Bone marrow (tissue), 2 donors: ENCODE measurements around the gene ERCC2.

Experiments
- DNase-seq, 2 donors: peaks; one replicate each; lab custom pipeline; 2025; lab: John Stamatoyannopoulos, UW

Gene ERCC2

DNA sequence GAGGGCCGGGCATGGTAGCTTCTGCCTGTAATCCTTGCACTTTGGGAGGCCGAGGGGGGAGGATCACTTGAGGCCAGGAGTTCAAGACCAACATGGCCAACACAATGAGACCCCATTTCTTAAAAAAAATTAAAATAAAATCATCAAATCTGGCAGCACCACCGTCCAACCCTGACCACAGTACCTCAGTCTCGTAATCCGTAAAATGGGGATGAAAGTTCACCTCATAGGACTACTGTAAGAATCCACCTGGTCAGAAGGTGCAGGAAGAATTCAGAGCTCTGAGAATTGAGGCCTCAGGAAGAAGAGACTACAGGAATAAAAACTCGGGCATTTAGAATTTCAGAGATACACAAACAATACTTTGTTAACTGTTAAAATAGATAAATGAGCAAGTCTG is 31.4 kb upstream of the ERCC2 start:
- DNase-seq, result no peak

DNA sequence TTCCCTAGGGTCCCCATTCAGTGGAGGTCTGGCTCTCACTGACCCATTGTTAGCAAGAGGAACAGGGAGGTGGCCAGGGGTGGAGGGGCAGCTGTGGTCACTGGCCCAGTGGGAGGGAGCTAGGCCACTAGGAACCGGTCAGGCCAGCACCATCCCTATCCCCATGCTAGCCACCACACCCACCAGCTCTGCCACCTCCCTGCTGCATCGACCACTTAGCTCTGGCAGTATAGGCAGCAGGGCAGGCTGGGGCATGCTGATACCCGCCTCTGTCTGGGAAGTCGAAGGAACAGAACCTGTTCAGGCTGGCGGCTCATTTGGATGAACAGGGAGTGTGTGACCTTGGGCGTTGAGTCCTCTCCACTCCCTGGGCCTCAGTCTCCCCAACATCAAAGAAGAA is 29.8 kb upstream of the ERCC2 start:
- DNase-seq, result no peak

DNA sequence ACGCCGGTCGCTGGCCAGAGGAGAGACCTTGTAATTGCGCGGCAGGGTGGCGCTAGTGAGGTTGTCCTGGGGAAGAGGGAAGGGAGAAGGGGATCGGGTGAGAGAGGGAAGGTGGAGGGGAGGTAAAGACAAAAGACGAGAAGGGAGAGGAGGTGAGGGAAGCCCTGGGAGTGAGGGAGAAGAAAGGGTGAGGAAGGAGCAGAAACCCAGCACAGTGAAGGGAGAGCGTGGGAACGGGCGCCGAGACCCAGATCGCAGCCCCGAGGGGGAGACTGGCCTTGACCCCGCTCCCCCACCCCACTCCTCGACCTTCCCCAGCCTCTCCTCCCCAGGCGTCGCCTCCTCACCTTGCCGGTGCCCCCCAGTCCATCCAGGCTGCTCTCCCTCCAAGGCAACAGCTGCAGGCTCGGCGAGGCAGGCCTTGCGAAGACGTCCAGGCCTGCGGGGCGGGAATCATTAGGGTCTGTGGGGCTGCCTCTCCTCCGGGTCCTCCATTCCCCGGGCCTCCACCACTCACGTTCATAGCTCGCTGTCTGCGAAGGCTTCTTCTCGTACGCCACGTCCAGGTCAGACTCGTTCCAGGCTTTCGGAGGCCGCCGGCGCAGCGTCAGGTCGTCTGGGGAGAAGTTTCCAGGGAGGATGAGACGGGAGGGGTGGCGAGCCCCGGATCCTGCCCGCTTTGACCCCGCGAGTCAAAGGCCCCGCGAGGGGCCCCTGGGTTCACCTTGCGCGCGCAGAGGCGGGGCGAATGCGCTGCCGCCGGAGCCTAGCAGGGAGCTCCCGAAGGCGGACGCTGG is 25.6 kb upstream of the ERCC2 start:
- no peak for DNase-seq

DNA sequence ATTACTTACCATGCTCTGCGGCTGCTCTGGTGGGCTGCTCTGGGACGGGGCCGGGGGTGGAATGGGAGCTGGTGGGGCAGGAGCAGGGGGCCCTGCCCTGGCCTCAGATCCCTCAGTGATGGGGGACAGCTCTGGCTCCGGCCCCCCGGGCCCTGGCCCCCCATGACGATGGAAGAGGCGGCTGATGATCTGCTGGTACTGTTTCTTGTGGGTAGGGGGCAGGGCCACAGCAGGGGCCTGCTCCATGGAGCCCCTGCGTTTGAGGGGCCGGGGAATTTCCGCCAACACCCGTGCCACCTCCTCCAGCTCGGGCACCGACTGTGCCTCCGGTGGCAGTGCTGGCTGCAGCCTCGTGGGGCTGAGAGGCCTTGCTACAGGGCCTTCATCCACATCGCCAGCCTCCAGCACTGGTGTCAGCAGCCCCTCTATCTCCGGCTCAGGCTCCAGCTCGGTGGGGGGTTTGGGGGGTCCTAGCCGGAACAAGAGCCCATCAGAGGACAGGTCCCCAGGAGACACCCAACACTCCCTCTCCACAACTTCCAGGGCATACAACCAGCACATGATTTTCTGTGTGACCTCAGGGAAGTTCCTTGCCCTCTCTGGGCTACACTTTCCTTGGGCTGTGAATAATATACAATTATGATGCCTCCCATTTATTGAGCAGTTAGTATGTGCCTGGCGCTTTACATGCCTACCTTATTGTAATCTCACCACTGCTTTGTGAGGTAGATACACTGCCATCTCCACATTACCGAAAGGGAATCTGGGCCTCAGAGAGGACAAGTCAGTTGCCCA is 21.7 kb upstream of the ERCC2 start:
- DNase-seq, result no peak

DNA sequence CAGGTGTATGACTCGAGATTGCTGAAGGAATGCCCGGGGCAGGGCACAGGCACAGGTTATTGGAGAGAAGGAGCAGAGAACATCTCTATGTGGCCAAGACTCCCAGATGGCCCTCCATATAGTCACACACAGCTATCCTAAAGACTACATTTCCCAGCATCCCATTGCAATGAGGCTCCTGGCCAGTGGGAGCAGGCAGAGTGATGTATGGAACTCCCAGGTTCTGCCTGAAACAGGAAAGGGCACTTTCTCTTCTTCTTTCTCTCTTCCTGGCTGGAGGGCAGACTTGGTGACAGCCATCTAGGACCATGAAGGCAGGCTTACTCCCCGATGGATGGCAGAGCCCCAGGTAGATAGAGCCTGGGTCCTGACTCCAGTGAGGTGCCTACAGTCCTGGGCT is 21.0 kb upstream of the ERCC2 start:
- no peak for DNase-seq

DNA sequence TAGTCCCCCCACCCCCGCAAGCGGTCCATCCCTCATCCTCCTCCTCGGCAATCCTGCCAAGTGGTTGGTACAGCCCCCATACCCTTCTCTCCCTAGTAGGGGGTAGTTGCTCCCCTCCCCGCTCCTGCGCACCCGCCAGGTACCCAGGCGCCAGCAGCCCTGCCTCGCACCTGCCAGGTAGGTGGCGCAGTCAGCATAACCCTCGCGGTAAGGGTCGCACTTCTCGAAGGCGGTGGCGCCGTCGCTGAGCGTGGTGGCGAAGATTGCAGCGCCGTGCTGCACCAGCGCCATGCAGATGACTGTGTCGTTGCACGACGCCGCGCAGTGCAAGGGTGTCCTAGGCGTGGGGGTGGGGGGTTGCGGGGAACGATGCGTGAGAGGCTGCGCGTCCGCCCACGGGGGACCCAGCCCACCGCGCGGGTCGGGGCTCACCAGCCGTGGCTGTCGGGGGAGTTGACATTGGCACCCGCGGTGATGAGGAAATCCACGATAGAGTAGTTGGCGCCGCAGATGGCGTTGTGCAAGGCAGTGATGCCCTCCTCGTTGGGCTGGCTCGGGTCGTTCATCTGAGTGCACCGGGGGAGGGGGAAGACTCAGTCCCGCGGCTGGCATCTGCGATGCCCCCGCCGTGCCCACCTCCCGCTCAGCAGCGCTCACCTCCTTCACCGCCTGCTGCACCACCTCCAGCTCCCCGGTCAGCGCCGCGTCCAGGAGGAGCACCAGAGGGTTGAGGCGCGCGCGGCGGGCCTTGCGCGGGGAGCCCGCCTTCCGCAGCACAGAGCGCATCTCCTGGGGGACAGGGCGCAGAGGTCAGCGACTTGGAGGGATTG is 15.2 kb upstream of the ERCC2 start:
- DNase-seq, result no peak

DNA sequence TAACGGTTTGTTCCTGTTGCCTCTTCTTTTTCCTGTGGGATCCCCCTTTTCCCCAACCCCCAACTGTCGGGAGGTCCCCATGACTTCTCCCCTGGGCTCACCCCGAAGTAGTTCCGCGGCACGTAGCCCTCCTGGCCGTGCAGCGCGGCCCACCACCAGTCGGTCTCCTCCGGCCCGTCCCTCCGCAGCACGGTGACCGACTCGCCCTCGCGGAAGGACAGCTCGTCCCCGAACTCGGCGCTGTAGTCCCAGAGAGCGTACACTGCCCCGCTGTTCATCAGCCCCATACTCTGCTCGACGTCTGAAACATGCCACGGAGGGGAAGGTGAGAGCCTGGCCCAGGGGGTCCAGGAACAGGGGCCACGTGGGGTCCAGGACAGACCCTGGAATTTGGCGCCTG is 12.1 kb upstream of the ERCC2 start:
- no peak for DNase-seq

DNA sequence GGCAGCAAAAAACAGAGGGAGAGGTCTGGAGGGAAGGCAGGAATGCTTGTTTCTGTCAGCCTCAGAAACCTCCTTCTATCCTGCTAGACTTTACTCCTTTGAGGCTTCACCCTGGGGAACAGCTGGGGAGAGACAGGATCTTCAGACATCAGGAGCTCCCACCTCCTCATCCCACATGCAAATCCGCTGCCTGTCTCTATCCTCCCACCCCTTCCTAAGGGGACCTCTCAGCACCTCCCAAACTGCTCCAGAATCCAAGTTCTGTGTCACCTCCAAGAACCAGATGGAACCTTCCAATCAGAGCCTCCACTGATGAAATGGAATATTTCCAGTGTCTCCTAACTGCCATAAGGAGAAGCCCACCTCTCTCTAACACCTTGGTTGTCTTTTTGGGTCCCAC is 9.7 kb upstream of the ERCC2 start:
- no peak for DNase-seq

DNA sequence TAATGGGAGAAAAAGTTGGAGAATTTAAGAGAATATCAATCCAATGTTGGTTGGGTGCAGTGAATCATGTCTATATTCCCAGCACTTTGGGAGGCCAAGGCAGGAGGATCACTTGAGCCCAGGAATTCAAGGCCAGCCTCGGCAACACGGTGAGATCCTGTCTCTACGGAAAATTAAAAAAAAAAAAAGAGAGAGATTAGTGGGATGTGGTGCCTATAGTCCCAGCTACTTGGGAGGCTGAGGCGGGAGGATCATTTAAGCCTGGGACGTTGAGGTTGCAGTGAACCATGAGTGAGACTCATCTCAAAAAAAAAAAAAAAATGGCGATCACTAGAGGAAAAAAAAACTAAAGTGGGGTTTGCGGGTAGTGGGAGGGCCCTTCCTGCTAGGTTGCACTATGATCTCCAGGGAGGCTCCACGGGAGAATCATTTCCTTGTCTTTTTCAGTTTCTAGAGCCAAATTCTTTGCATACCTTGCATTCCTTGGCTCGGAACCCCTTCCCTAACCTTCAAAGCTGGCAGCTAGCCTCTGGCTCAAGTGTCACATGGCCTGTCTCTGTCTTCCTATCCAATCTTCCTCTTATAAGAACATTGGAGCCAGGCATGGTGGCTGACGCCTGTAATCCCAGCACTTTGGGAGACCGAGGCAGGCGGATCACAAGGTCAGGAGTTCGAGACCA is 5.8 kb upstream of the ERCC2 start:
- DNase-seq, result no peak

DNA sequence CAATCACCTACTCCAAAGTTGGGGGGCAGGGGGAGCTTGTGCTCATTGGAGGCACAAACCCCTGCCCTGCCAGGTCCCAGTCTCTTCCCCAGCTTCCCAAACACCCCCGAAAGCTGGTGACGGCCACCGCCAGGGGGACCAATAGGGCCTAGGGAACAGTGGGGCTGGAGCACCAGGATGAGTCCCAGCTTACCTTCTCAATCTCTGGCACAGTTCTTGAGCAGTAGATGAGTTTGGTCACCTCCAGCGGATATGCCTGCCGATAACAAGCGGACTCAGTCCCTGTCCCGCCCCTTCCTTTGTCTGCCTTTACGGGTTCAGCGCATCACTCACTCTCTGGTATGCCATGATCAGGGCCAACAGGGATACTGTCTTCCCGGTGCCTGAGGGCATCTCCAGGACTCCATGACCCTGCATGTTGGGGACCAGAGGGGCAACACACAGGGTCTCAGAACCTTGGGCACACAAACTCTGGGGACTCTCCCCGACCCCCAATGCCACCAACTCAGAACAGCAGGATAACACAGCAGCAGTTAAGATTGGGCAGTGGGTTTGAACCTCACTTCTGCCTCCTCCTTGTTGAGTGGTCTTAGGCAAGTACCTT is 1.5 kb downstream of the ERCC2 start:
- no peak for DNase-seq

DNA sequence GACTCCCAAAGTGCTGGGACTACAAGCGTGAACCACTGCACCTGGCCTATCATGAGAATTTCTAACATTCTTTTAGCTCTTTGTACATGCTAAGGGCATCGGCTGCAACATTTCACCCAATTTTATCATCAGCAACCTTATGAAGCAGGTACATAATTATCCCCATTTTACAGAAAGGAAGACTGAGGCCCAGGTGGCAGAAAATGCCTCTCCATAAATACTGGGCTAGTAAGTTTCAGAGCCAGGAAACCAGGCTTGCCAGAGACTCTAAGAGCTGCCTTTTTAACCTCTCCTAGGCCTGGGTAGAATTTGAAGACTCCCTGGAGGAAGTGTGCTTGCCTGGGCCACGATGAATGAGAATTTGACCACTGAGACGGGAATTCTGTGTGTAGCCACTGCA is 2.2 kb downstream of the ERCC2 start:
- DNase-seq, result no peak

DNA sequence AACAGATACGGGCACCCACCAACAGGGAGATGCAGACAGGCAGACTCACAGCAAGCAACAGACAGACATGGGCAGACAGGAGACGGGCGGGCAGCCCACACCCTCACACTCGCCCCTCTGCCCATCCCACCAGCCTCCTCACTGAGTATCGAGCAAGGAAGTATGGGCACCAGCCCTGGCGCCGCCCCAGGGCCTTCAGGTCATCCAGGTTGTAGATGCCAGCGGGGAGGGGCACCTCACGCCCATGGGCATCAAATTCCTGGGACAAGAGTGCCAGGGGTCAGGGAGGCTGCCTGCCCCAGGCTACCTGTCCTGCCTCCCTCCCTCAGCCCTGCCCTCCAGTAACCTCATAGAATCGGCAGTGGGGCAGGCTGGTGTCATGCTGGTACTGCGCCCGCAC is 5.7 kb downstream of the ERCC2 start:
- no peak for DNase-seq

DNA sequence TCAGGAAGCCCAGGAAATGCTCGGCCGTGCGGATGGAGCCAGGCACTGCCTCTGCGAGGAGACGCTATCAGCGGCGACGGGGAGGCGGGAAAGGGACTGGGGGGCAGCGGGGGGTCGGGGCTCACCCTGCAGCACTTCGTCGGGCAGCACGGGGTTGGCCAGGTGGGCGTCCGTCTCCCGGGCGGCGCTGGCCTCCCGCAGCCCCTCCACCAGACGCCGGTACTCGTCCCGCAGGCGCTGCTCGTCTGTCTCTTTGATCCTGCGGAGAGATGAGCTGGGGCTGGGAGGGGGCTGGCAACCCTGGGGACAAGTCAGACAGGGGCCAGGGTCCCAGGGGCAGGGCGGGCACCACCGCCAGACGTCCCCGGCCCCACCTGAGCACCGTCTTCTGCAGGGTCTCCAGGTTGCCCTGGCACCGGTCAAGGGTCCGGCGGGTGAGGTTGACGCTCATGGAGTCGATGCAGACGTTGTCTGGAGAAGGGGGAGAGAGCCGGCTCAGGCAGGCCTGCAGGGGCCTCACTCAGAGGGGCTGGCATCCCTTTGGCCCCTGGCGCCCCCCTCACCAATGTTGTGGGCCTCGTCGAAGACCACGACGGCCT is 6.4 kb downstream of the ERCC2 start:
- DNase-seq, result no peak

DNA sequence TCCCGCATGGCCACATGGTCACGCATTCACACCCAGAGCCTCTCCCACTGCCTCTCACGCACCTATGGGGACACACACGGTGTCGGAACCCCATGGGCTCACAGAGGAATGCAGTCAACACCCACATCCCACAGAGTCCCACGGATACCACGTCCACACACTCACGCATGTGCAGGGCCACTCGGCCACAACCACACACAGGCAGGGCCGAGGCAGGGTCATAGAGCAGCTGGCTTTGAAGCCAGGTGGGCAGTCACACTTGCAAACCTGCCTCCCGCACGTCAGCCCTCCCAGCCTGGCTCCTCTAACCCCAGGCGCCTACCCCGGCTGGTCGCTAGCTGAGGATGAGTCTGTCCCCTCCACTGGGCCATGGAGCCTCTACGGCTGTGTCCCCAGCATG is 8.1 kb downstream of the ERCC2 start:
- no peak for DNase-seq

DNA sequence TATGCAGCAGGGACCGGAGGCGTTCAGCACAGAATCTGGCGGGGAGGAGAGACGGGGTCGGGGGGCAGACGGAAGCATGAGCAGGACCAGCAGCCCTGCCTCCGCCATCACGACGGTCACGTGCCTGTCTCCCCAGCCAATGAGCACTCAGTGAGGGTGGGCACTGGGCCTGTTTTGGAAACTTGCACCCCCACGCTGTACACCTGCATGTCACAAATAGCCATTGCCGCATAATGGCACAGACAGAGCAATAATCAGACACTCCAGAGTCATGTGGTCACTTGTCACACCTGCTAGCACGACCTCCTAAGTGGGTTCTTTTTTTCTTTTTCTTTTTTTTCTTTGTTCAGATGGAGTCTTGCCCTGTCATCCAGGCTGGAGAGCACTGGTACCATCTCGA is 8.8 kb downstream of the ERCC2 start:
- DNase-seq, result no peak

DNA sequence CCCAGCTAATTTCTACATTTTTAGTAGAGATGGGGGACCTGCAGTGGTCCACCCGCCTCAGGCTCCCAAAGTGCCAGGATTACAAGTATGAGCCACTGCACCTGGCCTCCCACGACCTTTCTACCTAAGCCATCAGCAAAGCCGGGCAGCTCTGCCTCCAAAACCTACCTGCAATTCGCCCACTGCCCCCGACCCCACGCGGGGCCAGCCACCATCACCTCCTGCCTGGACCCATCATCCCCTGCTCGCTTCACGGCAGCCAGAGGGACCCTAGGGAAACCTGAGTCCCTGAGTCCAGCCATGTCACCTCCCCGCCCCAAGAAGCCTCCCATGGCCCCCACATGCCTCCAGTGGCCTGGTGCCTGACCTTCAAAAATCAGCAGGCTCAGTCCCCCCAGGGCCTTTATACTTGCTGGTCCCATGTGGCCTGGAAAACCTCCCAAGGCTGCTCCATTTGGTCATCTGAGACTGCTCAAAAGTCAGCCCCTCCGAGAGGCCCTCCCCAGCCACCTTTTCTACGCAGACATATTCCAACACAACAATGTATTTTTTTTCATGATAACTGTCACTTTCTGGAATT is 12.1 kb downstream of the ERCC2 start:
- no peak for DNase-seq

DNA sequence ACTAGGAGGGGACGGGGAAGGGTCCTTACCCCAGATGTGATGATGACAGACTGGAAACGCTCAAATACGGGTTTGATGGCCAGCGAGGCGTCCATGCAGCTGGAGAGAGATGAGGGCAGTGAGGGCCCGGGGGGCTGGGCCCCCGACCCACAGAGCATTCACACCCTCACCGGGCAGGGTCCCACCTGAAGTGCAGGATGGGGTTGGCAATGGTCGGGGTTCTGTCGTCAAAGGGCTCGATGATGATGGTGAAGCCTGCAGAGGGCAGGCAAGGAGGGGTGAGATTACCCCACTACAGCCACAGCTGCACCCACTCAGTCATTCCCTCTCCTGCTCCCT is 13.0 kb downstream of the ERCC2 start:
- DNase-seq, result no peak

DNA sequence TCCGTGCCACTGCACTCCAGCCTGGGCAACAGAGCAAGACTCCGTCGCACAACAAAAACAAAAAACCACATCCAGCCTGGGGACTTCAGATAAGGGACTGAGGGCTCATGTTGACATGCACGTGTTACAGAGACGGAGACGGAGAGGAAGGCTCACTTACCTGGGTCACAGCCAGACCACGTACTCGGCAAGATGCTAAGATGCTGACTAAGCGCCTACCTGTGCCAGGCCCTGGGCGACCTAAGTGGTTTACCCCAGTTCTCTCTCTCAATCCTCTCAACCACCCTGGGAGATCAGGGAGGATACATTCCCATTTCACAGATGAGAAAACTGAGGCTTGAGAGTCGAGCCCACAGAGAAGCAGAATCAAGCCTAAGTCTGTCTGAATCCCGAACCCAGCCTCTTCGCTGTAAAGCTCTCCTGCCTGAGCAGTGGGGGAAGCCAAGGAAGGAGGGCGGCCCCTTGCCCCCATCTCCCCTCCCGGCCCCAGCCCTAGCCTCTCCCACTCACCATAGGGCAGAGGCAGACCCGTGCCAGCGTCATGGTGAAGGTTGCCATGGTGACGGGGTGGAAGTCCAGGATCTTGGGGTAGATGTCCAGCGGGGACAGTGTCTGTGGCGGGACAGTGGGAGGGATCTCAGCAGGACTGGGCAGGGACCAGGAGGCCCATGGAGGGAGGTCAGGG is 13.5 kb downstream of the ERCC2 start:
- no peak for DNase-seq

DNA sequence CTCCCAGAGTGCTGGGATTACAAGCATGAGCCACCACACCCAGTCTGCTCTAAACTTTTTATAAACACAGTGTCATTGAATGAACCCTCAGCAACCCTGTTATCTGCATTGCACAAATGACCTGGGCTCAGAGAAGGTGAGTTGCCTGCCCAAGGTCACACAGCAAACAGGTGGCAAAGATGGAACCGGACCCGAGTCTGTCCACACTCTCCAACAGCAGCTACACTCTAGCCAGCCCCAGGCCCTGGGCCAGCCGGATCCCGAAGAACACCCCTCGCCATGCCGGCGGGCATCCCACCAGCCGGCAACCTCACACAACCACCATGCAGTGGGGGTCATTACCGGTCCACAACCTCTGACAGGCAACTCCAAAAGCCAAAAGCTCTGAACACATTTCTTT is 14.5 kb downstream of the ERCC2 start:
- DNase-seq, result no peak

DNA sequence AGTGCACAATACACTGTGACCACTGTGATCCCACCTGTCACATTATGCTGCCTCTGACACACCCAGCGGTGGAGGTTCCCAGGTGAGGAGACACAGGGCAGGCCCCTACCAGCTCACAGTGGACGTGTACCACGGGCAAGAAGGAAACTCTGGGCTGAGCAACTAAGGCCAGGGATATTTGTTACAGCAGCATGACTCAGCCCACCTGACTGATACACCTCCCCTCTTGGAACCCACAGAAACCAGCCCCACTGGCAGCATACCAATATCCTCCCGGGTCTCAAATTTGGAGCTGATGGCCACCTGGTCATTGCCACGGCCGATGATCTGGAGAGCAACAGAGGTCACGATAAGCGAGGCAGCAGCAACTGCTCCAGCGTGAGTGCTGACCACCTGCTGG is 15.0 kb downstream of the ERCC2 start:
- no peak for DNase-seq
